Measurements from ENCODE around the gene UGT1A6.
"Not testable (repeated sequence)": the region's sequence is repeated elsewhere in the genome, so short reads cannot be mapped to it uniquely, and the experiment has no call there.

The UGT1A6 gene

DNA sequence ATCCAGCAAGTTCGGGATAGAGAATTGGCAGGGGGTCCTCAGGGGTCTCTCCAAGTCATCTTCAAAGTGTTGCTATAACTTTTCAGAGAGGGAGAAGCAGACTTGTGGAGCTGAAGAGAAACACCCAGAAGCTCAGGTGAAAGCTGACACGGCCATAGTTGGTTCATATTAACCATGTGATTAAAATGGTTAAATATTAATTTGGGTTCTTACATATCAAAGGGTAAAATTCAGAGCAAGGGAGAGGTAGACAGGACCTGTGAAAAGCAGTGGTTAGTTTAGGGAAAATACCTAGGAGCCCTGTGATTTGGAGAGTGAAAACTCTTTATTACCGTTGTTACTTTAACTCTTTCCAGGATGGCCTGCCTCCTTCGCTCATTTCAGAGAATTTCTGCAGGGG lies at the start of gene UGT1A6:
Gene UGT1A6 (plus strand): TSS at position 243 of the 400 bp plus-strand sequence. CDS start 115 bp downstream, at position 358.
- no peak for DNase-seq (ENCODE audit: low spot score)

DNA sequence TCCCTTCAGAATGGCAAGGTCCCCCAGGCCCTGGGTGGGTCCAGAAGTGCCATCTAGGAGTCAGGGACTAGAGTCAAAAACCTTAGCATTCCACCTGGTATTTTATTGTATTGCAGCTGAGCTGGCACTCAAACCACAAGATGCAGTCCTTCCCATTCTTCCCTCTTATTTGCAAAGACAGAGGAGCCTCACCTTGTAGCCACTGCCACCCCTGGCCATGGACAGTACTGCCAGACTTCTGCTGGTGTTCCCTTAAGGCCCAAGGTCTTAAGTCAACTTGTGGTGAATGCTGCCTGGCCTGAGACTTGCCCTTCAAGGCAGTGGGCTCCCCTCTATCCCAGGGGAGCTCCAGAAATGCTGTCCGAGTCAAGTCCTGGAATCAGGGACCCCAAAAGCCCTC lies 49.6 kb upstream of the UGT1A6 start:
- no peak for DNase-seq (ENCODE audit: low spot score)

DNA sequence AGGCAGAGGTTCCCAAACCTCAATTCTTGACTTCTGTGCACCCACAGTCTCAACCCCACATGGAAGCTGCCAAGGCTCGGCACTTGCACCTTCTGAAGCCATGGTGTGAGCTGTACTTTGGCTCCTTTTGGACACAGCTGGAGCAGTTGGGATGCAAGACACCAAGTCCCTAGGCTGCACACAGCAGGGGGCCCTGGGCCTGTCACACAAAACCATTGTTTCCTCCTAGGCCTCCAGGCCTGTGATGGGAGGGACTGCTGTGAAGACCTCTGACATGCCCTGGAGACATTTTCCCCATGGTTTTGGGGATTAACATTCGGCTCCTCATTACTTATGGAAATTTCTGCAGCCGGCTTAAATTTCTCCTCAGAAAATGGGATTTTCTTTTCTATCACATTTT lies 46.7 kb upstream of the UGT1A6 start:
- not testable (repeated sequence) for DNase-seq (ENCODE audit: low spot score)

DNA sequence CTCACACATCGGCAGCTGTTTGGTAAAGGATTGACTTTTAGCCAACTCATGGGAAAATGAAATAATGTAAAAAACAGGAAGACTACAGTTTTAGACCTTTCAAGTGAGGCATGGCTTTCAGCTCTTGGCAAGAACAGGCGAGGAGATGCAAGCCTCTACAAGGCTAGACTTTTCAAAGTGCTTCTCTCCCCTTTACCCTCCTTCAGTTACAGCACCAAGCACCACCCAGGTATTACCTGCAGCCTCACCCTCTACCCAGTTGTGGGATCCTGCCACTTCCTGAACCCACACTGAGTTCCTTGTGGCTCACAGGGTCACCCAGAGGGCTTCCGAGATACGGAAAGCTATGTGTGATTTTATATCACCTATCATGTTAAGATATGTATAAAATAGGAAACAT lies 41.7 kb upstream of the UGT1A6 start:
- DNase-seq (ENCODE audit: low spot score) = no peak

DNA sequence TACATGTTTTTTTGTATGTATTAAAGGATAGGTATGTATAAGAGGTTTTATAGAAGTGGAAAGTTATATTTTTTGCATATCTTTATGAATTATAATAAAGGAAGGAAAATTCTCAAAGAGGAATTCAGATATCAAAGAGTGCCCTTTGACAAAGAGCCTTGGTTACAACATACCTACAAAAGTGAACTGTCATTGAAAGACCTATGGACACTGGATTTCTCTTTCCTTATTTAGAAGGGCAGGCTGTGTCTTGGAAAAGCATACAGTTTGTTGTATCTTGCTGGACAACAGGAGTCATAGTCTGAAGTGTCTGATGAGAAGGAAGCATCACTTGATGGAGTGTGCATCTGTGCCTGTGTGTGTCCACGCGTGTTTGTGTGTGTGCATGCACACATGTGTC lies 41.3 kb upstream of the UGT1A6 start:
- DNase-seq (ENCODE audit: low spot score) = no peak

DNA sequence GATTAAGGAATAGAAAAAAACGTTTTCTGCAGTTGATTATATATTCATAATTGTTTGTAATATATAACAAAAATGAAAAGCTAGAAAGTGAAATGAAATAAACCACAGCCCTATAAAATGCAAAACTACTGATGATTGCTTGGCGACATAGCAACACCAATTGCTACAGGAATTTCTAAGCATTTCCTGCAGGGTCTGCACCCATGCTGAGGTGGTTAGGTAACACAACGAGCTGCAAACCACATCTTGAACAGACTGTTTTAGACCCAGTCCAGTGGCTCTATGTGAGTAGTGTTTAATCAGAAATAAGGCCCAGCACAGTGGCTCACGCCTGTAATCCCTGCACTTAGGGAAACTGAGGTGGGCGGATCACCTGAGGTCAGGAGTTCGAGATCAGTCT lies 38.2 kb upstream of the UGT1A6 start:
- no peak for DNase-seq (ENCODE audit: low spot score)

DNA sequence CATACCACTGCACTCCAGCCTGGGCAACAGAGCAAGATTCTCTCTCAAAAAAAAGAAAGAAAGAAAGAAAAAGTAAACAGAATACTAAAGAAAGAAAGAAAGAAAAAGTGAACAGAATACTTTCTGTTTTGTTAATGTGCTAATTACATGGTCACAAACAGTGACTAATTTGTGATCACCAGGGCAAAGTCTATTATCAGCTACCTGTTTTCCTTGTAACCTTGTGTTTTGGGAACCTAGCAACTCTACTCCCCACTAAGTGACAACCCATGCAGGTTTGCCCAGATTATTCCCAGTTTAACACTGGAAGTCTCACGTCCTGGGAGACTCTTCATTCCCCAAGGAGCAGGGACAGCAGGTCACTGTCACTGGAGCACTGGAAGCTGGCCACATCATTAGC lies 37.6 kb upstream of the UGT1A6 start:
- DNase-seq (ENCODE audit: low spot score) = no peak

DNA sequence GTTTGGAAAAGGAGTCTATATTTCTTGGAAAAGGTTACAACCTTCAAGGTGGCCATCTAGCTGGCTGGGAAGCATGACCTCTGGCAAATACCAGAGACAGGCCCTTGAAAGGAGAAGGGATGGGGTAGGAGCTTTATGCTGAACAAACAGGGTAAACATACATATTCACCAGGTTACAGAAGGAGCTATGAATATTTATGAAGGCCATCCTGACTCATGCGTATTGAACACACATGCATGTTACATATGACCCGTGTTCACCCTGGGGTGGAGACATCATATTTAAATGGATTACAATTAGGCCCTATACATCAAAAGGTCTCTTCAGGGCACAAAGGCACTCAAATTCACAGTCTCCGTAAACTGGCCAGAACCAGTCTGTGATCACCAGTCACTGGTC lies 36.7 kb upstream of the UGT1A6 start:
- not testable (repeated sequence) for DNase-seq (ENCODE audit: low spot score)

DNA sequence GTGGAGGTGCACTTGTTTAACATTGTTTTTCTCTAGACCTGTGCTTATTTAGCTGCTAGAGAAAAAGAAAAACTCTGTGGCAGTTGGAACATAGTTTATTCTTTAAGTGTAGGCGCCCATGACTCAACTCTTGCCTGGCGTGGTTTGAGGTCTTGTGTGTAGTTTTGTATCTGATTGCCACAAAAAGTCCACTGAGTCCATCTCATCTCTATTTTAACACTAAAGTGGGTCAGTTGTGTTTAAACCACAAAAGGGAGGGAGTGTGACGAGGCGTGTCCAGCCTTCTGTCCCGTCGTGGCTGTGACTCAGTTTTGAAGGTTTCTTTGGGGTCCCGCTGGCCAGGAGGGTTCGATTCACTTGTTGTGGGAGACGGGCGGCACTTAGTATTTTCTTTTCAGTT lies 36.2 kb upstream of the UGT1A6 start:
- DNase-seq (ENCODE audit: low spot score) = no peak

DNA sequence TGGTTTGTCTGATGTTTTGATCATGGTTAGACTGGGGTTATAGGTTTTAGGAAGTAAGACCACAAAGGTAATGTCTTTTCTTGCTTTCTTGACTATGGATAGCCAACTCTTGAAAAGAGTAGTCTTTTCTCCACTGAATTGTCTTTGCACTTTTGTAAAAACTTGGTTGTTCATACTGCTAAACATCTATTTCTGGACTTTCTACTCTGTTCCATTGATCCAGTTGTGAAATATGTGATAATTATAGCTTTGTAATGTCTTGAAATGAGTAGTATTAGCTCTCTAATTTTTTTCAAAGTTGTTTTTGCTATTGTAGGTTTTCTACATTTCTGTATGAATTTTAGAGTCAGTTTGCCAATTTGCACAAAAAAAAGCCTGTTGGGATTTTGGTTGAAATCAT lies 34.1 kb upstream of the UGT1A6 start:
- DNase-seq (ENCODE audit: low spot score) = no peak

DNA sequence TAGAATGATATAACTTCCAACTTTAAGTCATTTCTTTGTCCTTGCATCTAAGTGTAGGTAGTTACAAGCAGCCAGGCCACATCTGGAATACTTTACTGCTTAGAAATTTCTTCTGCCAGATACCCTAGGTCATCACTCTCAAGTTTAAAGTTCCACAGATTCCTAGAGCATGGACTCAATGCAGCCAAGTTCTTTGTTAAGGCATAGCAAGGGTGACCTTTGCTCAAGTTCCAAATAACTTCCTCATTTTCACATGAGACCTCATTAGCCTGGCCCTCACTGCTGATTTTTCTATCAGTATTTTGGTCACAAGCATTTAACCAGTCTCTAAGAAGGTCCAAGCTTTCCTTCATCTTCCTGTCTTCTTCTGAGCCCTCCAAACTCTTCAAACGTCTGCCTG lies 28.8 kb upstream of the UGT1A6 start:
- no peak for DNase-seq (ENCODE audit: low spot score)

DNA sequence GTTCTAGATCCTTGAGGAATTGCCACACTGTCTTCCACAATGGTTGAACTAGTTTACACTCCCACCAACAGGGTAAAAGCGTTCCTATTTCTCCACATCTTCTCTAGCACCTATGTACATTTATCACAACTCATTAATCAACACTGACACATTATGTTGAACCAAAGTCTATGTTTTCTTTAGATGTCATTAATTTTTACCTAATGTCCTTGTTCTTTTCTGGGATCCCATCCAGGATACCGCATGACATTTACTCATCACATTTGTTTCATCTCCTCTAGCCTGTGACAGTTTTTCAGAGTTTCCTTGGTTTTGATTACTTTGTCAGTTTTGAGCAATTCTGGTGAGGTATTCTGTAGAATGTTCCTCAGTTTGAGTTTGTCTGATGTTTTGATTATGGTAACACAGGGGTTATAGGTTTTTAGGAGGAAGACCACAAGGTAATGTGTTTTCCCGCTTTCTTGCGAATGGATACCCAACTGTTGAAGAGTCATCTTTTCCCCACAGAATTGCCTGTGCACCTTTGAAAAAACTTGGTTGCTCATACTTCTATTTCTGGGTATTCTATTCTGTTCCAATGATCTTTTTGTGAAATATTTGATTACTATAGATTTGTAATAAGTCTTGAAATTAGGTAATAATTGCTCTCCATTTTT lies 24.0 kb upstream of the UGT1A6 start:
- DNase-seq (ENCODE audit: low spot score) = no peak

DNA sequence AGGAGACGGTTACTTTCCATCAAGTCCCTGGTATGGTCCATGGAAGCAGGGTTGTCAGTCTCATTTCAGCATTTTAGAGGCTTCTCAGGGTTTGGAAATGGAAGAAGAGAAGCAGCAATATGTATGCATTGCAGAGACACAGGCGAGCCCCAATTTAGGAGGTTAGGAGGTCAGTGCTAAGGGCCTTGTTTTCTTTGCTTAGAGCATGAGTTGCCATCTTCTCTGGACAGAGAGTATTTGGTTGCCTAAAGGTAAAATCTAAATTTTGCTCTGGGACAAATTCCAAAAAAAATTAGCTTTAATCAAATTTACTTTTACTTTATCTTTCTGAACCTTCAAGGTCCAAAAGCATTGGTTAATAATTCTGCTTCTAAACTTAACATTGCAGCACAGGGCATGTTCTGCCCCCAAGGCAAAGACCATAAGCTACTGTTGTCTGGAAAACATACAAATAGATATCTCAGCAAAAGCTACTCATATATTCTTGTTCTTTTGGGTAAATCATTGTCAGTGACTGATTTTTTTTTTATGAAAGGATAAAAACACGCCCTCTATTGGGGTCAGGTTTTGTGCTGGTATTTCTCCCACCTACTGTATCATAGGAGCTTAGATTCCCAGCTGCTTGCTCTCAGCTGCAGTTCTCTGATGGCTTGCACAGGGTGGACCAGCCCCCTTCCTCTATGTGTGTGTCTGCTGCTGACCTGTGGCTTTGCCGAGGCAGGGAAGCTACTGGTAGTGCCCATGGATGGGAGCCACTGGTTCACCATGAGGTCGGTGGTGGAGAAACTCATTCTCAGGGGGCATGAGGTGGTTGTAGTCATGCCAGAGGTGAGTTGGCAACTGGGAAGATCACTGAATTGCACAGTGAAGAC lies 21.2 kb upstream of the UGT1A6 start, which contains the start of gene UGT1A9:
Gene UGT1A9 (plus strand): TSS at position 609 of the 872 bp plus-strand sequence. CDS start 37 bp downstream, at position 646.
- DNase-seq (ENCODE audit: low spot score) = no peak

DNA sequence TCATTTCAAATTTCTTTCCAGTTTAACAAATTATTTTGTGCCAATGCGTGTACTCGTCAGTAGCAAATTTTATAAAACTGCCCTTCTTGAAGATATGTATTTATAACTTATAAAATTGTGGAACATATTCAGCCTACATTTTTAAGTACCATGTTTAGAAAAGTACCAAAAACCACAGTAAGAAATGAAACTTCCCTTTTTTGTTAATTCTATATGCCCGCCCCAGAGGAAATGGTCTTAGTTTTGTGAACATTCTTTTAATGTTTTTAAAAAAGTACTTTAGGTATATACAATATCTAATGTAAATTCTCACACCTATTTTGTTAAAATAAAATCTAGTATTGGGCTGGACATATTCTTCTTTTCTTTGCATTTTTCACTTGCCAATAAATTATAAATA lies 19.8 kb upstream of the UGT1A6 start:
- DNase-seq (ENCODE audit: low spot score) = no peak

DNA sequence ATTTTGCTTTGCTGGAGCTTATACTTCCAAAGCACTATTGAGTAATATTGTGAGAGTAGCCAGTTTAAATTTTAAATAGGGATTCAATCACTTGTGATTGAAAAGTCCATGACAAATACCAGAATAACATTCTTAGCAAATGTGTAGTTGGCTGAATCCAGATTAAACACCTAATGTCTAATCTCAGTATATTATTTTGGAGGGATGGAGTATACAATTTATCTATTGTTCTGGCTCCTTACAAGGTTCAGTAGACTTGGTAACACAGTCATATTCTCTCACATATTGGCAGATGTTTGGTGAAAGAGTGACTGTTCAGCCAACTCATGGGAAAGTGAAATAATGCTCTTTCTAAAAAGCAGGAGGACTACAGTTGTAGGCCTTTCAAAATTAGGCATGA lies 18.8 kb upstream of the UGT1A6 start:
- no peak for DNase-seq (ENCODE audit: low spot score)

DNA sequence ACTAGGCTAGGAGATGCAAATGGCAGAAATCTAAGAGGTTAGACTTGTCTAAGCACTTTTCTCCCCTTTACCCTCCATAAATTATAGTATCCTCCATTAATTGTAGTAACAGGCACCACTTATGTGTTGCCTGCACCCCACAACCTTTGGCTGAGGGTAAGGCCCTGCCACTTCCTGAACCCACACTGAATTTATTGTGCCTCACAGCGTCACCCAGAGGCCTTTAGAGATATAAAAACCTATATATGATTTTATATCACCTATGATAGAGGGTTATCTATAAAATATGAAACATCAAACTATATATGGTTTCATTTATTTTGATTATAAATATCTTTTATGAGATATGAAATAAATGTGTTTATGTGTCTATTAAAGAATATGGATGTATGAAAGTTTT lies 18.4 kb upstream of the UGT1A6 start:
- no peak for DNase-seq (ENCODE audit: low spot score)

DNA sequence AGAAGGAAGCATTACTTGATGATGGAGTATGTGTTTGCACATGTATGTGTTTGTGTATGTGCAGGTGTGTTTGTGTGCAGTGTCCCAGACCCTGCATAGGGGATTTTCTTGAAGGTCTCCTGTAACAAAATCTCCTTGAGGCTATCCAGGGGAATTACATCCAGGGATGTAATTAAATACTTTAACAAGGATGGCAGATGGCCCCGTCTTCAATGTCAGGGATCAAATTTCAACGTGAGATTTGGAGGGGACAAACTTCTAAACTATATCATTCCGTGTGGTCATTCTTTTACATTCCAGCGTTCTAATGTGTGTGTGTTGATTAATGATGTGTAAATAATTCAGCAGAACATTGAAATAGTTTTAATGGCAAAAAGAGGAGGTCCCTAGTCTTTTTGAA lies 17.7 kb upstream of the UGT1A6 start:
- no peak for DNase-seq (ENCODE audit: low spot score)

DNA sequence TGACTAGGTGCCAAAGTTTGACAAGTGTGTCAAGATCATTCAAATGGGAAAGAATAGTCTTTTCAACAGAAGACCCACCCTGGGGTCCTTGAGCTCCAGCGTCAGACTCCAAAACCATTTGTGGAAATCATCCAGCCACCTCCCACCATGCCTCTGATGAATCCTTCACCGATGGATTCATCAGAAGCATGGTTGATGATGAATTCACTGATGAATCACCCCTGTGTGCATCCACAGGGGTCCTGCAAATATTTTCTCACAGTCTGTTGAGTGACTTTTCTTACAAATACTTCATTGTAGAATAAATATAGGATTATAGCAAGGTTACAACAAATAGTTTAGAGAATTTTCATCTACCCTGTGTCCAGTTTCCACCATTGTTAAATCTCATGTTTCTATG lies 16.6 kb upstream of the UGT1A6 start:
- no peak for DNase-seq (ENCODE audit: low spot score)

DNA sequence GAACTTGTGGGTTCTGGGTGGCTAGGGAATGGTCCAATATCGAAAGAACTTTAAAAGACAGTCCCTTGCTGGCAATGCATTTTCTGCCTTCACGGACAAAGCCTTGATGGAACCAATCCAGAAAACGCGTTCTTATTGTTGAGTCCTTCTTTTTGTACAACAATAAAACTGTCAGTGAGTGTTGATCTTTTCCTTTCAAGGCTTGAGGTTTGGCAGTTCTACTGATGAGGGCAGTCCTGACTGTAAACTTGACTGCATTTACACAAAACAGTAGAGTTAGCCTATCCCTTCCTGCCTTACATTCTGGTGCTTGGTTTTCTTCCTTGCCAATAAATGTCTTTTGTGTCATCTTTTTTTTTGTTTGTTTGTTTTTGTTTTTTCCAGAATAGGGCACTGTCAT lies 13.5 kb upstream of the UGT1A6 start:
- no peak for DNase-seq (ENCODE audit: low spot score)

DNA sequence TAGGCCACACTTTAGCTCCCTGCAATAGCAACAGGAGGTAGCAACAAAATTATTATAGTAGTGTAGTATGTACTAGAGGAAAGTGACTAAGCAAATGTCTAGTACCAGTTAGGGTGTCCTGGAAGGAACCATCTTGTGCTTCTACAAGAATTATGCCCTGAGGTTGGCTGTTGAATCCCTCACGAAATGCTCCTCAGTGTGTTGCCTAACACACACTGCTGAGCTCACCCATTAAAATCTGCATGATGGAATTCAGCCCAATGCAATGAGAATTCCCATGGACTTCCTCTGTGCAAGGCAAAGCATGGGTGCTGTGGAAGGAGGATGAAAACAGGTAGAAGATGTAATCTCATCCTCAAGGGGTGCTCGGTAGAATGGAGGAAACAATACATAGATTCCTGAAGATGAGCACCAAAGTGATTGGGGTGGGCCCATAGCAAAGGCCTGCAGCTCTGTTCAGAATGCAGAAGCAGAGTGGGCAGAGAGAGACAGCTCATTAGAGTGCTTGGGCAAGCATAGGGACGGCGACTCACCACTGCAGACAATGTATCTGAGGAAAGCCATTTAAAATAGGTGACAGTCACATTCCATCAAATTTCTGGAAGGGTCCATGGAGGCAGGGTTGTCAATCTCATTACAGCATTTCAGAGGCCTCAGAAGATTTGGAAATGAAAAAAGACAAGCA lies 12.2 kb upstream of the UGT1A6 start:
- DNase-seq (ENCODE audit: low spot score) = no peak

DNA sequence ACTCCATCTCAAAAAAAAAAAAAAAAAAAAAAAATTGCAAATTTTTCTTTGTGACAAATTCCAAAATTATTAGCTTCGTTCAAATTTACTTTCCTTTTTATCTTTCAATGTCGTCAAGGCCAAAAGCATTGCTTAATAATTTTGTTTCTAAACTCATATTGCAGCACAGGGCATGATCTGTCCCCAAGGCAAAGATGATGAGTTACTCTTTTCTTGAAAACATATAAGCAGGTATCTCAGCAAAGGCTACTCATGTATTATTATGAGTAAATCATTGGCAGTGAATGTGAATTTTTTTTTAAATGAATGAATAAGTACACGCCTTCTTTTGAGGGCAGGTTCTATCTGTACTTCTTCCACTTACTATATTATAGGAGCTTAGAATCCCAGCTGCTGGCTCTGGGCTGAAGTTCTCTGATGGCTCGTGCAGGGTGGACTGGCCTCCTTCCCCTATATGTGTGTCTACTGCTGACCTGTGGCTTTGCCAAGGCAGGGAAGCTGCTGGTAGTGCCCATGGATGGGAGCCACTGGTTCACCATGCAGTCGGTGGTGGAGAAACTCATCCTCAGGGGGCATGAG lies 11.1 kb upstream of the UGT1A6 start, which contains the start of gene UGT1A7:
Gene UGT1A7 (plus strand): TSS at position 381 of the 579 bp plus-strand sequence. CDS start 37 bp downstream, at position 418.
- no peak for DNase-seq (ENCODE audit: low spot score)

DNA sequence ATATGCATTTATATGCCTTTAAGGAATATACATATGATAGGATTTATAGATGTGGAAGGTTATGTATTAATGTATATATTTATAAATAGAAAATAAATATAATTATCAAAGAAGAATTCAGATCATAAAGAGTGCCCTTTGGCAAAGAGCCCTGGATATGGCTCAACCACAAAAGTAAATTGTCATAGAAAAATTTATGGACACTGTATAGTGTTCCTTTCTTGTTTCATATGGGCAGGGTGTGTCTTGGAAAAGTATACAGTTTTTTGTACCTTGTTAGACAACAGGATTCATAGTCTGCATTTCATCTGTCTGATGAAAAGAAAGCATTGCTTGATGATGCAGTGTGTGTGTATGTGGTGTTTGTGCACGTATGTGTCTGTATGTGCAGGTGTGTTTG lies 8.1 kb upstream of the UGT1A6 start:
- no peak for DNase-seq (ENCODE audit: low spot score)

Measured in hematopoietic multipotent progenitor cell treated with erythropoietin and hydrocortisone succinate and interleukin-3 and kit ligand, for 17 days (in vitro differentiated cells).